ENCODE results near the gene HOXC4. TPM values are rescaled to one million over a fixed set of nuclear protein-coding genes. Genes with fewer than 3 reads are reported as not detected.

HOXC4 gene
- total RNA-seq, 1 experiment from 2014 or later = not detected

GRCh38 chr12:54054742-54055194 lies 1.1 kb downstream of the HOXC4 start:
- Histone ChIP-seq H3K23ac (ENCODE audit: insufficient read length, low read depth, low read length) (no peak overlapping the region), H2BK15ac (ENCODE audit: low read depth, low read length) (no peak overlapping the region), H3K27me3 (ENCODE audit: insufficient read depth, low read length) (peaks cover 96% of the 10 kb centered on the region), H3K4me1 (ENCODE audit: insufficient read depth, low read length) (no peaks in the 10 kb centered on the region), H3K56ac (ENCODE audit: insufficient read length, low read depth, low read length) (no peak overlapping the region), H3K23me2 (ENCODE audit: insufficient read length, low read depth, low read length, poor library complexity, severe bottlenecking) (peaks cover 4% of the 10 kb centered on the region), H3K27ac (ENCODE audit: insufficient read length, low read depth, low read length) (no peak overlapping the region), H3K9ac (ENCODE audit: extremely low read depth, insufficient read length, low read length) (no peak overlapping the region), H2BK20ac (ENCODE audit: low read depth, low read length, poor library complexity, severe bottlenecking) (no peak overlapping the region), H4K20me1 (ENCODE audit: control insufficient read depth, insufficient read depth, insufficient read length) (no peaks in the 10 kb centered on the region), H4K8ac (replicated peaks; ENCODE audit: insufficient read length, low read depth, low read length) (no peak overlapping the region), H2BK12ac (ENCODE audit: insufficient read length, low read depth, low read length) (no peak overlapping the region), H2BK120ac (ENCODE audit: low read depth, low read length, poor library complexity, severe bottlenecking) (no peak overlapping the region), H3K79me2 (ENCODE audit: insufficient read depth, low read length) (no peaks in the 10 kb centered on the region), H3K79me1 (ENCODE audit: insufficient read depth, low read depth, low read length, poor library complexity, severe bottlenecking) (no peaks in the 10 kb centered on the region), H3K9me3 (ENCODE audit: control insufficient read depth, low read depth, low read length) (no peaks in the 10 kb centered on the region), H3K4me2 (ENCODE audit: insufficient read depth, insufficient read length, low read length) (no peak overlapping the region), H3K14ac (ENCODE audit: insufficient read depth, low read length) (no peak overlapping the region), H2AFZ (ENCODE audit: low read length) (no peak overlapping the region), H3T11ph (ENCODE audit: low read length) (no peak overlapping the region), H2BK5ac (ENCODE audit: insufficient read length, low read length) (no peak overlapping the region), H4K91ac (ENCODE audit: insufficient read length, low read depth, low read length) (no peak overlapping the region), H3K4ac (ENCODE audit: low read depth, low read length) (no peak overlapping the region), H4K5ac (ENCODE audit: insufficient read length, low read depth, low read length) (no peak overlapping the region), H3K18ac (ENCODE audit: insufficient read length, low read depth, low read length) (no peak overlapping the region), H2AK5ac (ENCODE audit: insufficient read length, low read length) (no peak overlapping the region)
- Mint-ChIP-seq H3K4me1 (peaks cover 9 to 78% of the 10 kb centered on the region in 2 experiments), H3K36me3 (ENCODE audit: insufficient read depth in 1 of 3, low read depth in 3 of 3) (no peaks in the 10 kb centered on the region; a peak in 1 of 7 replicates), H3K27ac (no peak overlapping the region), H3K27me3 (ENCODE audit: low read depth) (peaks cover 100% of the 10 kb centered on the region), H3K9me3 (peaks cover 0 to 11% of the 10 kb centered on the region in 2 experiments; a peak in 1 of 5 replicates), H3K4me3 (peak overlapping the region in 1 of 2 experiments; percentile 53; a peak in 2 of 5 replicates)
- TF ChIP-seq CTCF (conservative IDR thresholded peaks at IDR 0.05) = no peak
- no peak for DNase-seq
- no CpG with 5 or more reads among the region's 24 CpGs for WGBS (ENCODE audit: extremely low coverage, insufficient read length, low lambda C conversion rate)

Measured in H9 (cell line).